GM10248 (cell line): ENCODE results near the gene TSSC4.

ENCODE experiments used
- CTCF ChIA-PET: fragments of 300-600 bp; sonication (Branson Sonifier 250); formaldehyde crosslinking; extraction: SDS; loops from one replicate; lab custom pipeline; 2021; ENCODE audit warnings: antibody characterized with exemption; lab: Yijun Ruan, JAX
- POLR2A ChIA-PET: fragments of 350-650 bp; sonication (Branson Sonifier 250); formaldehyde crosslinking; extraction: SDS; loops from one replicate; lab custom pipeline; 2020; ENCODE audit warnings: antibody characterized with exemption; lab: Yijun Ruan, JAX
- DNase-seq: peaks from one replicate; pipeline ENCODE4 v3.0.0; 2012; ENCODE audit errors: extremely low spot score
- CTCF ChIP-seq: IDR thresholded peaks from 2 replicates; pipeline ENCODE4 v1.5.1; 2012; ENCODE audit warnings: mild to moderate bottlenecking, low read depth; ENCODE audit errors: extremely low read depth, missing control alignments, control extremely low read depth

TSSC4 gene

GRCh38 chr11:2397005-2397404 is 3.5 kb upstream of the TSSC4 start:
- no peak for TF ChIP-seq CTCF
- ChIA-PET POLR2A (interaction anchor here (0.9 to 1.9 kb wide), 2 partner anchors 10 to 19 kb away, joined by 3 to 6 read pairs; no protein-coding TSS in a partner anchor), CTCF (interaction anchor here (4.9 kb wide), 1 partner anchor 10 kb away, joined by 25 read pairs; no protein-coding TSS in a partner anchor)
- DNase-seq: no peak

GRCh38 chr11:2398664-2399355 is 1.7 kb upstream of the TSSC4 start:
- no peak for TF ChIP-seq CTCF
- DNase-seq: no peak
- POLR2A ChIA-PET: interaction anchor here (0.6 to 2.0 kb wide), 4 partner anchors 11 to 22 kb away, joined by 3 to 8 read pairs (median 4); partner anchors contain the start of gene CD81
- CTCF ChIA-PET: interaction anchor here (0.7 to 4.9 kb wide), 4 partner anchors 12 to 93 kb away, joined by 3 to 25 read pairs (median 12); no protein-coding TSS in a partner anchor

- no peak for DNase-seq
- ChIA-PET CTCF (interaction anchor here (0.8 to 4.9 kb wide), 12 partner anchors 9 to 488 kb away, joined by 3 to 25 read pairs (median 6); partner anchors contain the start of gene CD81), POLR2A (interaction anchor here (0.6 to 2.0 kb wide), 2 partner anchors 22 to 1356 kb away, joined by 3 to 8 read pairs; no protein-coding TSS in a partner anchor)
- TF ChIP-seq CTCF: no peak
Observed at GRCh38 chr11:2399488-2400068, 972 bp upstream of the TSSC4 start.

GRCh38 chr11:2400762-2401435 is 349 bp downstream of the TSSC4 start:
- ChIA-PET POLR2A (interaction anchor here (0.6 to 2.0 kb wide), 5 partner anchors 16 to 551 kb away, joined by 3 to 8 read pairs (median 4); no protein-coding TSS in a partner anchor), CTCF (interaction anchor here (0.6 to 3.8 kb wide), 18 partner anchors 8 to 588 kb away, joined by 3 to 20 read pairs (median 4); partner anchors contain the start of gene CD81)
- TF ChIP-seq CTCF: no peak
- no peak for DNase-seq

- POLR2A ChIA-PET: interaction anchor here (0.8 to 1.2 kb wide), 2 partner anchors 18 to 23 kb away, joined by 3 to 4 read pairs; no protein-coding TSS in a partner anchor
- no peak for DNase-seq
- TF ChIP-seq CTCF: no peak
- CTCF ChIA-PET: interaction anchor here (1.0 to 3.8 kb wide), 5 partner anchors 9 to 200 kb away, joined by 3 to 20 read pairs (median 17); partner anchors contain the start of gene CD81
Observed at GRCh38 chr11:2401436-2401984, 960 bp downstream of the TSSC4 start.
